ENCODE results near the gene CGB8.

Gene CGB8

GRCh38 chr19:49017666-49018351 lies 31.1 kb downstream of the CGB8 start:
- peak overlapping the region; percentile 37 for H3K4me3 ChIP-seq (replicated peaks; ENCODE audit: insufficient read depth, low read length)
- peaks cover 35% of the 10 kb centered on the region for H3K27me3 ChIP-seq (ENCODE audit: insufficient read depth, poor library complexity, severe bottlenecking)
- no peak for TF ChIP-seq GABPA (IDR thresholded peaks at IDR 0.05; ENCODE audit: low read depth)
- TF ChIP-seq CTCF (IDR thresholded peaks at IDR 0.05; ENCODE audit: insufficient read depth, low read length): peak; percentile 35
- no peak overlapping the region for H3K27ac ChIP-seq (replicated peaks)
- peak in 1 of 2 experiments; percentile 62 for DNase-seq (ENCODE audit: low read depth in 1 of 2, low spot score in 1 of 2)

DNA sequence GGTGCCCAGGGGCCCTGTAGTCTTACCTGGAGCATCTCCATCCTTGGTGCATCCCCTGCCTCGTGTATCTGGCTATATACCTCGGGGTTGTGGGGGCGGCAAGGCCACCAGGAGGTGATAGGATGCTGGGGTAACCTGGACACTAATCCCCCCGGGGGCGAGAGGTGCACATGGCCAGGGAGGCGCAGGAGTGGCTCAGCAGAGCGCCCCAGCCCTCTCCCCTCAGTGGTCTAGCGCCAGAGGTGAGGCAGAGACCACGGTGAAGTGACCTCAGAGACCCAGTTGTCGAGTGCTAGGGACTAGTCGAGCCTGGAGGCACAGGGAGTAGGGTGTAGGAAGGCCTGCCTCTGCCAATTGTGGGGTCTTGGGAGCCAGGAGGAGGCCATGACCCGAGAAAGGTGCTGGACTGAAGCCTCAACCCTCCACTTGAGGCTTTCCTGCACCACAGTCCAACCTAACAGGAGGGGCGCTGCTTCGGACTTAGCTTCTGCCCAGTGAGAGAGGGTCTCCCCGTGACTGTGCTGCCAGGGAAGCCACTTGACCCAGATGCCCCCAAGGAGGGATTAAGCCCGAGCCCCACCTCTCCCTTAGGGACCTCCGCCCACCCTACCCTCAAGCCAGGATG lies 31.8 kb downstream of the CGB8 start, which contains the start of gene LHB:
Gene LHB (minus strand): TSS at position 51 of the 625 bp plus-strand sequence. CDS start 10 bp downstream, at position 41.
- peaks cover 35% of the 10 kb centered on the region for H3K27me3 ChIP-seq (ENCODE audit: insufficient read depth, poor library complexity, severe bottlenecking)
- peak within 1 kb of the TSS; percentile 37 for H3K4me3 ChIP-seq (replicated peaks; ENCODE audit: insufficient read depth, low read length)
- DNase-seq (ENCODE audit: low read depth in 1 of 2, low spot score in 1 of 2): no peak
- no peak for TF ChIP-seq POLR2AphosphoS5 (IDR thresholded peaks at IDR 0.05; ENCODE audit: low read depth)
- TF ChIP-seq GABPA (IDR thresholded peaks at IDR 0.05; ENCODE audit: low read depth): no peak
- no peak within 1 kb of the TSS for H3K27ac ChIP-seq (replicated peaks)

DNA sequence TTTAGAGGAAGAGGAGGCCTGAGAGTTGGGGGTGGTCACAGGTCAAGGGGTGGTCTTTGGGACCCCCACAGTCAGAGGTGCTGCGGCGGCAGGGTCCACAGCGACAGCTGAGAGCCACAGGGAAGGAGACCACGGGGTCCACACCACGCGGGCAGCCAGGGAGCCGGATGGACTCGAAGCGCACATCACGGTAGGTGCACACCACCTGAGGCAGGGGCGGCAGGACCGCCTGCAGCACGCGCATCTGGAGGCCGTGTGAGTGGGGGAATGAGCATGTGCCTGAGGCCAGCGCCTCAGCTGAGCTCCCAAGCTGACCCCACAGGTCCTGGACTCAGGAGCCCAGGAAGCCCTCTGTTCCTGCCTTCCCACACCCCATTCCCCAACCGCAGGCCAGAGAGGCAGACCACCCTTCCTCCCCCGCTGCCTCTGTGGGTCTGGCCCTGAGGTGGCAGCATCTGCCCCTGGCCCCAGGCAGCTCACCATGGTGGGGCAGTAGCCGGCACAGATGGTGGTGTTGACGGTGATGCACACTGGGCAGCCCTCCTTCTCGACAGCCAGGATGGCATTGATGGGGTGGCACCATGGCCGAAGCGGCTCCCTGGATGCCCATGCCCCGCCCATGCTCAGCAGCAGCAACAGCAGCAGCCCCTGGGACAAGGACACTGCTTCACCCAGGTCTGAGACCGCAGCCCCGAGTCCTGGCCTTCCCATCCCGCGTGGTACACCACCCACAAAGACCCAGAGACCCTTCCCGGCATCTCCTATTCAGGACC lies 32.7 kb downstream of the CGB8 start:
- TF ChIP-seq REST (IDR thresholded peaks at IDR 0.05; ENCODE audit: insufficient replicate concordance, low read depth): no peak
- peak; percentile 27; the same call in 1 of the 2 replicates for TF ChIP-seq POLR2AphosphoS5 (IDR thresholded peaks at IDR 0.05; ENCODE audit: low read depth)
- peaks cover 34% of the 10 kb centered on the region for H3K27me3 ChIP-seq (ENCODE audit: insufficient read depth, poor library complexity, severe bottlenecking)
- DNase-seq (ENCODE audit: low read depth in 1 of 2, low spot score in 1 of 2): no peak
- H3K27ac ChIP-seq (replicated peaks): no peak overlapping the region
- no peak overlapping the region for H3K4me3 ChIP-seq (replicated peaks; ENCODE audit: insufficient read depth, low read length)

- H3K27me3 ChIP-seq (ENCODE audit: insufficient read depth, poor library complexity, severe bottlenecking): peaks cover 22% of the 10 kb centered on the region
- DNase-seq (ENCODE audit: low read depth in 1 of 2, low spot score in 1 of 2): no peak
- TF ChIP-seq SPI1 (IDR thresholded peaks at IDR 0.05; ENCODE audit: borderline replicate concordance, low read depth) (no peak), POLR2AphosphoS5 (IDR thresholded peaks at IDR 0.05; ENCODE audit: low read depth) (no peak), REST (IDR thresholded peaks at IDR 0.05; ENCODE audit: insufficient replicate concordance, low read depth) (no peak), CTCF (IDR thresholded peaks at IDR 0.05; ENCODE audit: insufficient read depth, low read length) (no peak), GABPA (IDR thresholded peaks at IDR 0.05; ENCODE audit: low read depth) (no peak)
- H3K4me3 ChIP-seq (replicated peaks; ENCODE audit: insufficient read depth, low read length): no peak overlapping the region
- H3K27ac ChIP-seq (replicated peaks): no peak overlapping the region
Measured at GRCh38 chr19:49014870-49015255, 34.0 kb downstream of the CGB8 start.

All from HL-60 (cell line).